Coronary artery (tissue), 2 donors: ENCODE results near the gene RASSF3.
"Not testable (repeated sequence)": the region's sequence is repeated elsewhere in the genome, so short reads cannot be mapped to it uniquely, and the experiment has no call there.

Experiments
- DNase-seq: peaks from one replicate; pipeline ENCODE4 v3.0.0-alpha.2; 2017; ENCODE audit warnings: low spot score
- H3K27ac ChIP-seq, 2 donors: fragments of 200-600 bp; sonication (generic); one replicate each; pipeline ENCODE4 v1.5.1; 2016 to 2019
- H3K4me3 ChIP-seq: fragments of 200-600 bp; sonication (generic); 2 replicates; pipeline ENCODE4 v1.5.1; 2016; ENCODE audit warnings: mild to moderate bottlenecking, moderate library complexity
- CTCF ChIP-seq: fragments of 200-600 bp; sonication (generic); IDR thresholded peaks from one replicate; pipeline ENCODE4 v1.5.1; 2019; ENCODE audit warnings: antibody characterized with exemption

RASSF3 gene

GRCh38 chr12:64582114-64582513 is 28.2 kb upstream of the RASSF3 start:
- TF ChIP-seq CTCF: no peak

GRCh38 chr12:64582862-64583261 is 27.4 kb upstream of the RASSF3 start:
- TF ChIP-seq CTCF: no peak
- no peak overlapping the region for H3K27ac ChIP-seq
- no peak for DNase-seq
- no peak overlapping the region for H3K4me3 ChIP-seq

More at GRCh38 chr12:64582114-64582513, 28.2 kb upstream of the RASSF3 start:
- no peak overlapping the region for H3K27ac ChIP-seq
- DNase-seq: no peak
- no peak overlapping the region for H3K4me3 ChIP-seq

- DNase-seq: not testable (repeated sequence)
- Histone ChIP-seq H3K27ac (peak overlapping the region in 1 of 2 donors; percentile 27), H3K4me3 (peak overlapping the region; percentile 39)
Observed at GRCh38 chr12:64583395-64583770, 26.9 kb upstream of the RASSF3 start.

- no peak for DNase-seq
- no peak for TF ChIP-seq CTCF
- Histone ChIP-seq H3K27ac (peak overlapping the region in 1 of 2 donors; percentile 27), H3K4me3 (peak overlapping the region; percentile 39)
Observed at GRCh38 chr12:64583771-64584421, 26.4 kb upstream of the RASSF3 start.

GRCh38 chr12:64585104-64585503 is 25.2 kb upstream of the RASSF3 start:
- no peak for DNase-seq
- H3K4me3 ChIP-seq: no peak overlapping the region
- H3K27ac ChIP-seq: no peak overlapping the region
- TF ChIP-seq CTCF: no peak

- no peak overlapping the region for H3K4me3 ChIP-seq
- no peak overlapping the region for H3K27ac ChIP-seq
- TF ChIP-seq CTCF: no peak
- no peak for DNase-seq
Observed at GRCh38 chr12:64587447-64587846, 22.8 kb upstream of the RASSF3 start.

GRCh38 chr12:64590183-64590582 is 20.1 kb upstream of the RASSF3 start:
- H3K27ac ChIP-seq: no peak overlapping the region
- TF ChIP-seq CTCF: no peak
- no peak overlapping the region for H3K4me3 ChIP-seq
- DNase-seq: no peak
